Neural cell (in vitro differentiated cells): Measurements from ENCODE around the gene AGFG2. TPM values are rescaled to one million over a fixed set of nuclear protein-coding genes. Genes with fewer than 3 reads are reported as not detected.
"Not testable (repeated sequence)": the region's sequence is repeated elsewhere in the genome, so short reads cannot be mapped to it uniquely, and the experiment has no call there.

Source experiments
- H2AFZ ChIP-seq: fragments of 200-600, 300-800 bp; sonication (generic), shearing (Covaris generic); 2 replicates; pipeline ENCODE4 v1.6.0; 2014; ENCODE audit warnings: low read depth, mild to moderate bottlenecking, antibody characterized with exemption, low read length, moderate library complexity
- H3F3A ChIP-seq: fragments of 200-600 bp; shearing (Covaris generic); 2 replicates; pipeline ENCODE4 v1.6.1; 2016; ENCODE audit warnings: mild to moderate bottlenecking, moderate library complexity, mixed read lengths, antibody characterized with exemption, low read length; ENCODE audit not compliant: insufficient read depth, poor library complexity, severe bottlenecking
- H3K27ac ChIP-seq: fragments of 200-600, 300-800 bp; sonication (generic), shearing (Covaris generic); 2 replicates; pipeline ENCODE4 v1.5.1; 2014; ENCODE audit warnings: mild to moderate bottlenecking, low read length, moderate library complexity
- H3K27me3 ChIP-seq: fragments of 300-800, 200-600 bp; sonication (generic), shearing (Covaris generic); 2 replicates; pipeline ENCODE4 v1.6.0; 2014; ENCODE audit warnings: mild to moderate bottlenecking, low read depth, low read length, moderate library complexity; ENCODE audit not compliant: insufficient read depth
- H3K36me3 ChIP-seq: fragments of 300-800, 200-600 bp; sonication (generic), shearing (Covaris generic); 2 replicates; pipeline ENCODE4 v1.5.1; 2014; ENCODE audit warnings: mild to moderate bottlenecking, antibody characterized with exemption, low read length, moderate library complexity; ENCODE audit not compliant: insufficient read depth
- H3K4me2 ChIP-seq: fragments of 300-800, 200-600 bp; sonication (generic), shearing (Covaris generic); 2 replicates; pipeline ENCODE4 v1.6.0; 2014; ENCODE audit warnings: mild to moderate bottlenecking, low read length
- H3K4me3 ChIP-seq: fragments of 300-800, 200-600 bp; sonication (generic), shearing (Covaris generic); 2 replicates; pipeline ENCODE4 v1.5.1; 2014; ENCODE audit warnings: mild to moderate bottlenecking, low read length, moderate library complexity
- H3K79me2 ChIP-seq: fragments of 200-600 bp; shearing (Covaris generic); replicated peaks from 2 replicates; pipeline ENCODE4 v1.6.0; 2014; ENCODE audit warnings: mild to moderate bottlenecking, low read length, moderate library complexity; ENCODE audit not compliant: insufficient read depth
- H3K9ac ChIP-seq: fragments of 300-800, 200-600 bp; sonication (generic), shearing (Covaris generic); 2 replicates; pipeline ENCODE4 v1.6.1; 2016; ENCODE audit warnings: mild to moderate bottlenecking, low read length, mixed read lengths
- H3K9me2 ChIP-seq: fragments of 200-600 bp; shearing (Covaris generic); 2 replicates; pipeline ENCODE4 v1.6.1; 2016; ENCODE audit warnings: mild to moderate bottlenecking, low read length, mixed read lengths; ENCODE audit not compliant: insufficient read depth
- H3K9me3 ChIP-seq: fragments of 200-600, 300-800 bp; sonication (generic), shearing (Covaris generic); 2 replicates; pipeline ENCODE4 v1.6.1; 2016; ENCODE audit warnings: mild to moderate bottlenecking, mixed run types, low read length, moderate library complexity, mixed read lengths
- H4K20me1 ChIP-seq: fragments of 200-600 bp; shearing (Covaris generic); 2 replicates; pipeline ENCODE4 v1.6.1; 2016; ENCODE audit warnings: mild to moderate bottlenecking, mixed run types; ENCODE audit not compliant: insufficient read depth
- EP300 ChIP-seq: fragments of 450-650 bp; conservative IDR thresholded peaks from 2 replicates; pipeline ENCODE4 v1.6.1; 2014; ENCODE audit warnings: antibody characterized with exemption, mild to moderate bottlenecking, moderate library complexity; ENCODE audit not compliant: poor library complexity, severe bottlenecking
- EZH2 ChIP-seq: fragments of 200-600, 300-800 bp; shearing (Covaris generic), sonication (generic); IDR thresholded peaks from 2 replicates; pipeline ENCODE4 v1.6.1; 2014; ENCODE audit warnings: antibody characterized with exemption, low read length, borderline replicate concordance, mild to moderate bottlenecking; ENCODE audit not compliant: insufficient read depth, poor library complexity, severe bottlenecking
- MXI1 ChIP-seq: fragments of 450-650 bp; conservative IDR thresholded peaks from 2 replicates; pipeline ENCODE4 v1.6.1; 2014; ENCODE audit warnings: antibody characterized with exemption, mild to moderate bottlenecking; ENCODE audit not compliant: poor library complexity, severe bottlenecking
- POLR2AphosphoS5 ChIP-seq: IDR thresholded peaks from 2 replicates; pipeline ENCODE4 v1.6.1; 2012
- RAD21 ChIP-seq: fragments of 450-650 bp; conservative IDR thresholded peaks from 2 replicates; pipeline ENCODE4 v1.6.1; 2014; ENCODE audit warnings: antibody characterized with exemption, mild to moderate bottlenecking, moderate library complexity
- SMC3 ChIP-seq: fragments of 450-650 bp; conservative IDR thresholded peaks from 2 replicates; pipeline ENCODE4 v1.6.1; 2014; ENCODE audit warnings: antibody characterized with exemption, mild to moderate bottlenecking, moderate library complexity; ENCODE audit not compliant: poor library complexity
- TAF1 ChIP-seq: IDR thresholded peaks from 2 replicates; pipeline ENCODE4 v1.6.1; 2012; ENCODE audit warnings: low read depth
- polyA plus RNA-seq: library from polyadenylated mRNA; depleted of rRNA; stranded (reverse); fragments of >200 nt; gene quantifications from 2 replicates; pipeline ENCODE4 v1.2.3, GENCODE V29; 2014
- TF ChIP-seq, protein P1 (sequence below): IDR thresholded peaks from 2 replicates; pipeline ENCODE4 v1.6.1; 2012; ENCODE audit warnings: borderline replicate concordance
- TF ChIP-seq, protein P2 (sequence below): fragments of 450-650 bp; IDR thresholded peaks from 2 replicates; pipeline ENCODE4 v1.5.1; 2014; ENCODE audit warnings: antibody characterized with exemption, mild to moderate bottlenecking, moderate library complexity; ENCODE audit not compliant: poor library complexity, severe bottlenecking

Gene AGFG2
- polyA plus RNA-seq, 1 donor from 2014 or later, result 3.4 TPM

DNA sequence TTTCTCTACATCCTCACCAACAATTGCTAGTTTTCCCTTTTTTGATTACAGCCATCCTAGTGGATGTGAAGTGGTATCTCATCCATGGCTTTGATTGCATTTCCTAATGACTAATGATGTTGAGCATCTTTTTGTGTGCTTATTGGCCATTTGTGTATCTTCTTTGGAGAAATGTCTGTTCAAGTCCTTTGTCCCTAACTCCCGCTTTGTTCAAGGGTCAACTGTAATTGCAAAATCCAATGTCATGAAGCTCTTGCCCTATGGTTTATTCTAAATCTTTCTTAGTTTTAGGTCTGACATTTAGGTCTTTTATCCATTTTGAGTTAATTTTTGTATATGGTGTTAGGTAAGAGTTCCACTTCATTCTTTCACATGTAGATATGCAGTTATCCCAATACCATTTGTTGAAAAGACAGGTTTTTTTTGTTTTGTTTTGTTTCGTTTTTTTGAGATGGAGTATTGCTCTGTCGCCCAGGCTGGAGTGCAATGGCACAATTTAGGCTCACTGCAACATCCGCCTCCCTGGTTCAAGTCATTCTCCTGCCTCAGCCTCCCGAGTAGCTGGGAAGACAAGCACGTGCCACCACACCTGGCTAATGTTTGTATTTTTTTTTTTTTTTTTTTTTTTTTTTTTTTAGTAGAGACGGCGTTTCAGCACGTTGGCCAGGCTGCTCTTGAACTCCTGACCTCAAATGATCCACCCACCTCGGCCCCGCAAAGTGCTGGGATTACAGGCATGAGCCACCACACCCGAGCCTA is 10.7 kb upstream of the AGFG2 start:
- H2AFZ ChIP-seq, H3K9me3 ChIP-seq, H3K36me3 ChIP-seq, H3K27ac ChIP-seq, H3K4me3 ChIP-seq, H3K27me3 ChIP-seq, H3F3A ChIP-seq, H4K20me1 ChIP-seq, H3K9me2 ChIP-seq, H3K4me2 ChIP-seq, H3K79me2 ChIP-seq, H3K9ac ChIP-seq: not testable (repeated sequence)

DNA sequence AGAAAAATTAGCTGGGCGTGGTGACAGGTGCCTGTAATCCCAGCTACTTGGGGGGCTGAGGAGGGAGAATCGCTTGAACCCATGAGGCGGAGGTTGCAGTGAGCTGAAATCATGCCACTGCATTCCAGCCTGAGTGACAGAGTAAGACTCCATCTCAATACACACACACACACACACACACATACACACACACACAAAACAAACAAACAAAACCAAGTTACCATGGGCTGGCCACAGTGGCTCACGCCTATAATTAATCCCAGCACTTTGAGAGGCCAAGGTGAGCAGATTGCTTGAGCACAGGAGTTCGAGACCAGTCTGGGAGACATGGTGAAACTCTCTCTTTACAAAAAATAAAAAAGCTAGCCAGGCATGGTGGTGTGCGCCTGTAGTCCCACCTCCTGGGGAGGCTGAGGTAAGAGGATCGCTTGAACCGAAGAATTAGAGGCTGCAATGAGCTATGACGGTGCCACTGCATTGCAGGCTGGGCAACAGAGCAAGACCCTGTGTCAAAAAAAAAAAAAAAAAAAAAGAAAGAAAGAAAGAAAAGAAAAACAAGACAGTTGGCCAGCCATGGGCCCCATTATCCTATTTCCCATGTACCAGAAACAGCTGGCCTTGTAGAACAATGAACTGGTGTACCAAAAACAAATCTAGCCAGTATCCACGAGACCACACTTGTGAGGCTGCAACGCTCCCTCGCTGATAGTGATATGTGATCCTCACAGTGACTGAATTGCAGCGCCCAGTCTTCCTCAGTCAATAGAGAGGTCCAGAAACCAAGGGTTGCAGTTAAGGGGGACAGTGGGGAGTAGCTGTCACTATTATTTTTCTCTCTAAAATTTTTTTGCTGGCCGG is 6.6 kb upstream of the AGFG2 start:
- Histone ChIP-seq H3K4me3 (no peak overlapping the region), H3F3A (no peaks in the 10 kb centered on the region), H3K27ac (no peak overlapping the region), H2AFZ (no peak overlapping the region), H3K9ac (no peak overlapping the region), H3K9me3 (no peaks in the 10 kb centered on the region), H4K20me1 (no peaks in the 10 kb centered on the region), H3K27me3 (no peaks in the 10 kb centered on the region), H3K36me3 (no peaks in the 10 kb centered on the region), H3K79me2 (no peaks in the 10 kb centered on the region), H3K4me2 (no peak overlapping the region), H3K9me2 (no peaks in the 10 kb centered on the region)
- no peak for TF ChIP-seq TAF1
- no peak for TF ChIP-seq SMC3
- no peak for TF ChIP-seq EP300
- no peak for TF ChIP-seq MXI1
- TF ChIP-seq, protein P1, sequence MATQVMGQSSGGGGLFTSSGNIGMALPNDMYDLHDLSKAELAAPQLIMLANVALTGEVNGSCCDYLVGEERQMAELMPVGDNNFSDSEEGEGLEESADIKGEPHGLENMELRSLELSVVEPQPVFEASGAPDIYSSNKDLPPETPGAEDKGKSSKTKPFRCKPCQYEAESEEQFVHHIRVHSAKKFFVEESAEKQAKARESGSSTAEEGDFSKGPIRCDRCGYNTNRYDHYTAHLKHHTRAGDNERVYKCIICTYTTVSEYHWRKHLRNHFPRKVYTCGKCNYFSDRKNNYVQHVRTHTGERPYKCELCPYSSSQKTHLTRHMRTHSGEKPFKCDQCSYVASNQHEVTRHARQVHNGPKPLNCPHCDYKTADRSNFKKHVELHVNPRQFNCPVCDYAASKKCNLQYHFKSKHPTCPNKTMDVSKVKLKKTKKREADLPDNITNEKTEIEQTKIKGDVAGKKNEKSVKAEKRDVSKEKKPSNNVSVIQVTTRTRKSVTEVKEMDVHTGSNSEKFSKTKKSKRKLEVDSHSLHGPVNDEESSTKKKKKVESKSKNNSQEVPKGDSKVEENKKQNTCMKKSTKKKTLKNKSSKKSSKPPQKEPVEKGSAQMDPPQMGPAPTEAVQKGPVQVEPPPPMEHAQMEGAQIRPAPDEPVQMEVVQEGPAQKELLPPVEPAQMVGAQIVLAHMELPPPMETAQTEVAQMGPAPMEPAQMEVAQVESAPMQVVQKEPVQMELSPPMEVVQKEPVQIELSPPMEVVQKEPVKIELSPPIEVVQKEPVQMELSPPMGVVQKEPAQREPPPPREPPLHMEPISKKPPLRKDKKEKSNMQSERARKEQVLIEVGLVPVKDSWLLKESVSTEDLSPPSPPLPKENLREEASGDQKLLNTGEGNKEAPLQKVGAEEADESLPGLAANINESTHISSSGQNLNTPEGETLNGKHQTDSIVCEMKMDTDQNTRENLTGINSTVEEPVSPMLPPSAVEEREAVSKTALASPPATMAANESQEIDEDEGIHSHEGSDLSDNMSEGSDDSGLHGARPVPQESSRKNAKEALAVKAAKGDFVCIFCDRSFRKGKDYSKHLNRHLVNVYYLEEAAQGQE, result no peak
- TF ChIP-seq, protein P2, sequence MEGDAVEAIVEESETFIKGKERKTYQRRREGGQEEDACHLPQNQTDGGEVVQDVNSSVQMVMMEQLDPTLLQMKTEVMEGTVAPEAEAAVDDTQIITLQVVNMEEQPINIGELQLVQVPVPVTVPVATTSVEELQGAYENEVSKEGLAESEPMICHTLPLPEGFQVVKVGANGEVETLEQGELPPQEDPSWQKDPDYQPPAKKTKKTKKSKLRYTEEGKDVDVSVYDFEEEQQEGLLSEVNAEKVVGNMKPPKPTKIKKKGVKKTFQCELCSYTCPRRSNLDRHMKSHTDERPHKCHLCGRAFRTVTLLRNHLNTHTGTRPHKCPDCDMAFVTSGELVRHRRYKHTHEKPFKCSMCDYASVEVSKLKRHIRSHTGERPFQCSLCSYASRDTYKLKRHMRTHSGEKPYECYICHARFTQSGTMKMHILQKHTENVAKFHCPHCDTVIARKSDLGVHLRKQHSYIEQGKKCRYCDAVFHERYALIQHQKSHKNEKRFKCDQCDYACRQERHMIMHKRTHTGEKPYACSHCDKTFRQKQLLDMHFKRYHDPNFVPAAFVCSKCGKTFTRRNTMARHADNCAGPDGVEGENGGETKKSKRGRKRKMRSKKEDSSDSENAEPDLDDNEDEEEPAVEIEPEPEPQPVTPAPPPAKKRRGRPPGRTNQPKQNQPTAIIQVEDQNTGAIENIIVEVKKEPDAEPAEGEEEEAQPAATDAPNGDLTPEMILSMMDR, result no peak
- no peak for TF ChIP-seq EZH2
- TF ChIP-seq POLR2AphosphoS5, result no peak
- TF ChIP-seq RAD21, result no peak

DNA sequence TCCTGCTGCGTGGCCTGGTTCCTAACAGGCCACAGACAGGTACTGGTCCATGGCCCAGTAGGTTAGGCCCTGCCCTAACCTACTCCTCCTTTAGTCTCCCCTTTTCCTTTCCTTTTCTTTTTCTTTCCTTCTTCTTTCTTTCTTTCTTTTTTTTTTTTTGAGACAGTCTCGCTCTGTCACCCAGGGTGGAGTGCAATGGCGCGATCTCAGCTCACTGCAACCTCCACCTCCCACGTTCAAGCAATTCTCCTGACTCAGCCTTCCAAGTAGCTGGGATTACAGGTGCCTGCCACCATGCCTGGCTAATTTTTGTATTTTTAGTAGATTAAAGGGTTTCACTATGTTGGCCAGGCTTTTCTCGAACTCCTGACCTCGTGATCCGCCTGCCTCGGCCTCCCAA is 3.0 kb upstream of the AGFG2 start:
- H3K9ac ChIP-seq, H3F3A ChIP-seq, H3K4me2 ChIP-seq, H3K9me2 ChIP-seq, H3K36me3 ChIP-seq, H3K4me3 ChIP-seq, H3K27me3 ChIP-seq, H3K79me2 ChIP-seq, H3K27ac ChIP-seq, H3K9me3 ChIP-seq, H2AFZ ChIP-seq, H4K20me1 ChIP-seq: not testable (repeated sequence)

DNA sequence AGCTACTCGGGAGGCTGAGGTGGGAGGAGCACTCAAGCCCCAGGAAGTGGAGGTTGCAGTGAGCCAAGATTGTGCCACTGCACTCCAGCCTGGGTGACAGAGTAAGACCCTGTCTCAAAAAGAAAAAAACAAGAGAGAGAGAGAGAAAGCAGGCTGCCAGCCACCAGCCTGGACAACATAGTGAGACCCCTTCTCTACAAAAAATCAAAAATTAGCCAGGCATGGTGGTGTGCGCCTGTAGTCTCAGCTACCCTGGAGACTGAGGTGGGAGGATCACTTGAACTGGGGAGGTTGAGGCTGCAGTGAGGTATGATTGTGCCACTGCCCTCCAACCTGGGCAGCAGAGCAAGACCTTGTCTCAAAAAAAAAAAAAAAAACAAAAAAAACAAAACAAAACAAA is 2.3 kb upstream of the AGFG2 start:
- H3K4me3 ChIP-seq, H3K9ac ChIP-seq, H3K9me2 ChIP-seq, H3K27me3 ChIP-seq, H3K27ac ChIP-seq, H3K36me3 ChIP-seq, H4K20me1 ChIP-seq, H3K4me2 ChIP-seq, H3F3A ChIP-seq, H3K79me2 ChIP-seq, H3K9me3 ChIP-seq, H2AFZ ChIP-seq: not testable (repeated sequence)
